WTC11 (cell line): ENCODE data around the gene PIP4K2A. TPM values are rescaled to one million over a fixed set of nuclear protein-coding genes. Genes with fewer than 3 reads are reported as not detected.

Experiments
- ATAC-seq: fragments of 200-7000 bp; cut with Tn5 transposase; 2 replicates; pipeline ENCODE4 v1.10.0; 2021; ENCODE audit warnings: mild to moderate bottlenecking, moderate library complexity
- CTCF ChIA-PET: fragments of 300-600 bp; sonication (Branson Sonifier 250); formaldehyde crosslinking; loops from one replicate; lab custom pipeline; 2021; ENCODE audit warnings: antibody characterized with exemption; lab: Charles Lee
- POLR2A ChIA-PET: fragments of 350-600 bp; sonication (Branson Sonifier 250); formaldehyde crosslinking; loops from one replicate; lab custom pipeline; 2021; ENCODE audit warnings: antibody characterized with exemption; lab: Charles Lee
- DNase-seq: peaks from one replicate; pipeline ENCODE4 v3.0.0; 2021; ENCODE audit warnings: low spot score
- H3K27ac Mint-ChIP-seq: 2 replicates; pipeline ENCODE4 v1.8.0; 2021; ENCODE audit warnings: mixed read lengths
- H3K27me3 Mint-ChIP-seq: 2 replicates; pipeline ENCODE4 v1.8.0; 2021; ENCODE audit warnings: low read depth, mild to moderate bottlenecking, moderate library complexity, mixed read lengths
- H3K36me3 Mint-ChIP-seq: 2 replicates; pipeline ENCODE4 v1.8.0; 2021; ENCODE audit warnings: mixed read lengths
- H3K4me1 Mint-ChIP-seq: 2 replicates; pipeline ENCODE4 v1.8.0; 2022; ENCODE audit warnings: mixed read lengths
- H3K4me3 Mint-ChIP-seq: 2 replicates; pipeline ENCODE4 v1.8.0; 2021; ENCODE audit warnings: mild to moderate bottlenecking, moderate library complexity, mixed read lengths
- H3K9me3 Mint-ChIP-seq: 2 replicates; pipeline ENCODE4 v1.8.0; 2021; ENCODE audit warnings: mixed read lengths
- CBFB ChIP-seq: sonication (generic); formaldehyde crosslinking; IDR thresholded peaks from 2 replicates; pipeline ENCODE4 v1.8.1; 2022; ENCODE audit warnings: mild to moderate bottlenecking, low read depth, missing genetic modification reagents
- CREM ChIP-seq: sonication (generic); formaldehyde crosslinking; IDR thresholded peaks from 2 replicates; pipeline ENCODE4 v1.8.1; 2022; ENCODE audit warnings: mild to moderate bottlenecking, missing genetic modification reagents, moderate library complexity
- ESRRA ChIP-seq: sonication (generic); formaldehyde crosslinking; IDR thresholded peaks from 2 replicates; pipeline ENCODE4 v1.8.1; 2022; ENCODE audit warnings: mild to moderate bottlenecking, missing genetic modification reagents, borderline replicate concordance
- ETV6 ChIP-seq: sonication (generic); formaldehyde crosslinking; IDR thresholded peaks from 2 replicates; pipeline ENCODE4 v1.8.1; 2022; ENCODE audit warnings: mild to moderate bottlenecking, missing genetic modification reagents
- FOXP1 ChIP-seq: sonication (generic); formaldehyde crosslinking; IDR thresholded peaks from 2 replicates; pipeline ENCODE4 v1.8.0; 2022; ENCODE audit warnings: missing genetic modification reagents, mild to moderate bottlenecking, moderate library complexity, borderline replicate concordance
- GRHL2 ChIP-seq: fragments of 250-450 bp; sonication (Bioruptor Pico); IDR thresholded peaks from 2 replicates; pipeline ENCODE4 v1.8.0; 2022; ENCODE audit warnings: mild to moderate bottlenecking, moderate library complexity; ENCODE audit not compliant: insufficient replicate concordance, severe bottlenecking
- GTF2I ChIP-seq: fragments of 250-450 bp; sonication (Bioruptor Pico); conservative IDR thresholded peaks from 2 replicates; pipeline ENCODE4 v1.4.0; 2021; ENCODE audit warnings: mild to moderate bottlenecking
- JUN ChIP-seq: sonication (generic); formaldehyde crosslinking; IDR thresholded peaks from 2 replicates; pipeline ENCODE4 v1.8.0; 2023; ENCODE audit warnings: mild to moderate bottlenecking, missing genetic modification reagents
- KAT7 ChIP-seq: sonication (generic); formaldehyde crosslinking; IDR thresholded peaks from 2 replicates; pipeline ENCODE4 v1.8.1; 2023; ENCODE audit warnings: missing genetic modification reagents, mild to moderate bottlenecking, borderline replicate concordance
- NFE2L1 ChIP-seq: sonication (generic); formaldehyde crosslinking; IDR thresholded peaks from 2 replicates; pipeline ENCODE4 v1.8.1; 2023; ENCODE audit warnings: missing genetic modification reagents
- PRRX2 ChIP-seq: fragments of 250-450 bp; sonication (Bioruptor Pico); IDR thresholded peaks from 2 replicates; pipeline ENCODE4 v1.8.0; 2021; ENCODE audit warnings: mild to moderate bottlenecking
- RORB ChIP-seq: fragments of 250-450 bp; sonication (Bioruptor Pico); IDR thresholded peaks from 2 replicates; pipeline ENCODE4 v1.9.0; 2021; ENCODE audit warnings: mild to moderate bottlenecking
- SMAD3 ChIP-seq: sonication (generic); formaldehyde crosslinking; IDR thresholded peaks from 2 replicates; pipeline ENCODE4 v1.8.0; 2022; ENCODE audit warnings: missing genetic modification reagents, mild to moderate bottlenecking, borderline replicate concordance
- SP1 ChIP-seq: sonication (generic); formaldehyde crosslinking; conservative IDR thresholded peaks from 2 replicates; pipeline ENCODE4 v1.8.1; 2022; ENCODE audit warnings: missing genetic modification reagents
- TEAD1 ChIP-seq: sonication (generic); formaldehyde crosslinking; IDR thresholded peaks from 2 replicates; pipeline ENCODE4 v1.8.0; 2022; ENCODE audit warnings: mild to moderate bottlenecking, missing genetic modification reagents
- TP53 ChIP-seq: sonication (generic); formaldehyde crosslinking; IDR thresholded peaks from 2 replicates; pipeline ENCODE4 v1.8.1; 2023; ENCODE audit warnings: mild to moderate bottlenecking, missing genetic modification reagents
- ZNF317 ChIP-seq: sonication (generic); formaldehyde crosslinking; IDR thresholded peaks from 2 replicates; pipeline ENCODE4 v1.8.1; 2023; ENCODE audit warnings: low read depth, mild to moderate bottlenecking, moderate library complexity, missing genetic modification reagents, borderline replicate concordance
- ZNF671 ChIP-seq: fragments of 250-450 bp; sonication (Bioruptor Pico); IDR thresholded peaks from 2 replicates; pipeline ENCODE4 v1.8.0; 2021; ENCODE audit warnings: mild to moderate bottlenecking
- total RNA-seq: library from RNA; stranded (reverse); gene quantifications from 3 replicates; pipeline ENCODE4 v1.2.3, GENCODE V29; 2021
- TF ChIP-seq, protein P1 (sequence below): sonication (generic); formaldehyde crosslinking; IDR thresholded peaks from 2 replicates; pipeline ENCODE4 v1.8.1; 2022; ENCODE audit warnings: mild to moderate bottlenecking, moderate library complexity, missing genetic modification reagents
- TF ChIP-seq, protein P2 (sequence below): sonication (generic); formaldehyde crosslinking; IDR thresholded peaks from 2 replicates; pipeline ENCODE4 v1.8.0; 2022; ENCODE audit warnings: mild to moderate bottlenecking, missing genetic modification reagents
- TF ChIP-seq, protein P3 (sequence below): fragments of 250-450 bp; sonication (Bioruptor Pico); IDR thresholded peaks from 2 replicates; pipeline ENCODE4 v1.8.0; 2021; ENCODE audit warnings: mild to moderate bottlenecking
- TF ChIP-seq, protein P4 (sequence below): sonication (generic); formaldehyde crosslinking; IDR thresholded peaks from 2 replicates; pipeline ENCODE4 v1.8.1; 2023; ENCODE audit warnings: mild to moderate bottlenecking, missing genetic modification reagents
- TF ChIP-seq, protein P5 (sequence below): fragments of 250-450 bp; sonication (Bioruptor Pico); IDR thresholded peaks from 2 replicates; pipeline ENCODE4 v1.9.0; 2021; ENCODE audit warnings: moderate library complexity, mild to moderate bottlenecking, inconsistent platforms, borderline replicate concordance
- TF ChIP-seq, protein P6 (sequence below): sonication (generic); formaldehyde crosslinking; IDR thresholded peaks from 2 replicates; pipeline ENCODE4 v1.8.1; 2022; ENCODE audit warnings: missing genetic modification reagents, borderline replicate concordance
- TF ChIP-seq, protein P7 (sequence below): fragments of 250-450 bp; sonication (Bioruptor Pico); IDR thresholded peaks from 2 replicates; pipeline ENCODE4 v2.1.2; 2022; ENCODE audit warnings: mild to moderate bottlenecking, moderate library complexity

Gene PIP4K2A
- total RNA-seq, 1 experiment from 2014 or later = 47.5 TPM

DNA sequence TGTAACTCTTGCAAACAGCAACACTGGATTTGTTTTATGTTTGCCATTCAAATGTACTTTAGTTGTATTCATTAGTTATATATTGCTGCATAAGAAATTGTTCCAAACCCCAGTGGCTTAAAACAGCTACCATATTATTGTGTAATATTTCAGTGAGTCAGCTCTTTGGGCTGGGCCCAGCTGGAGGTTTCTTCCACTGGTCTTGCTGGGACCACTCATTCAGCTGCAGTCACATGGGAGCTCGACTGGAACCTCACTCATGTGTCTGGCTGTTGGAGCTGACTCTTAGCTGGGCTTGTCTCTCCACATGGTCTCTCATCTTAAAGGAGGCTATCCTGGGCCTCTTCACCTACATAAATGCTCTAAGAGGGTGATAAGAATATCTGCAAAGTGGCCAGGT lies 23.2 kb upstream of the PIP4K2A start (continued):
- no peak for TF ChIP-seq RORB
- TF ChIP-seq, protein P1, sequence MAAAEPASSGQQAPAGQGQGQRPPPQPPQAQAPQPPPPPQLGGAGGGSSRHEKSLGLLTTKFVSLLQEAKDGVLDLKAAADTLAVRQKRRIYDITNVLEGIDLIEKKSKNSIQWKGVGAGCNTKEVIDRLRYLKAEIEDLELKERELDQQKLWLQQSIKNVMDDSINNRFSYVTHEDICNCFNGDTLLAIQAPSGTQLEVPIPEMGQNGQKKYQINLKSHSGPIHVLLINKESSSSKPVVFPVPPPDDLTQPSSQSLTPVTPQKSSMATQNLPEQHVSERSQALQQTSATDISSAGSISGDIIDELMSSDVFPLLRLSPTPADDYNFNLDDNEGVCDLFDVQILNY = no peak
- TF ChIP-seq, protein P2, sequence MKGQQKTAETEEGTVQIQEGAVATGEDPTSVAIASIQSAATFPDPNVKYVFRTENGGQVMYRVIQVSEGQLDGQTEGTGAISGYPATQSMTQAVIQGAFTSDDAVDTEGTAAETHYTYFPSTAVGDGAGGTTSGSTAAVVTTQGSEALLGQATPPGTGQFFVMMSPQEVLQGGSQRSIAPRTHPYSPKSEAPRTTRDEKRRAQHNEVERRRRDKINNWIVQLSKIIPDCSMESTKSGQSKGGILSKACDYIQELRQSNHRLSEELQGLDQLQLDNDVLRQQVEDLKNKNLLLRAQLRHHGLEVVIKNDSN = no peak

DNA sequence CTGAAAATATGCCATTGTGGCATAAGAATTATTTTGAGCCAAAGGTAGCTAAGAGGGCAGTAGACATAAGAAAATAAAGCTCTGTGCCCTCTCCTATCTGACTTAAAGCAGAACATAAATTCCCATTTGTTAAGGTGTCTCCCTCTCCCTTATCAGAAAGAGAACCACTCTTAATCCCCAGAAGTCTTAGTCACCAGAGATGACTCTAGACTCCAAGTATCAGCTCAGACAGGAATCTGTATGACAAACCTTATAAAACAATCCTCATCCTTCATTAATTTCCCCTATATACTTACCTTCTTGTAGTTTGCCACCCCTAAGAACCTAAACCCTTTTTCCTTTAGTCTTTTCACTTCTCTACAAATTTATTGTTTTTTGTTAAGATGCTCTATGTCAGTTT lies 21.8 kb upstream of the PIP4K2A start:
- no peak overlapping the region for H3K4me3 Mint-ChIP-seq
- CTCF ChIA-PET = no interaction called here
- ATAC-seq = no peak
- H3K27ac Mint-ChIP-seq = no peak overlapping the region
- H3K9me3 Mint-ChIP-seq = peaks cover 7% of the 10 kb centered on the region
- DNase-seq = no peak
- H3K36me3 Mint-ChIP-seq = peaks cover 5% of the 10 kb centered on the region
- no peaks in the 10 kb centered on the region for H3K27me3 Mint-ChIP-seq
- TF ChIP-seq SMAD3 = no peak
- no peak for TF ChIP-seq ZNF671 (CRISPR knock-in tag)
- TF ChIP-seq ZNF317 (CRISPR knock-in tag) = no peak
- no peak for TF ChIP-seq JUN (CRISPR knock-in tag)
- no peak for TF ChIP-seq GRHL2 (CRISPR knock-in tag)
- TF ChIP-seq NFE2L1 = no peak
- no peak for TF ChIP-seq CREM (CRISPR knock-in tag)
- TF ChIP-seq CBFB = no peak
- TF ChIP-seq, protein P3, sequence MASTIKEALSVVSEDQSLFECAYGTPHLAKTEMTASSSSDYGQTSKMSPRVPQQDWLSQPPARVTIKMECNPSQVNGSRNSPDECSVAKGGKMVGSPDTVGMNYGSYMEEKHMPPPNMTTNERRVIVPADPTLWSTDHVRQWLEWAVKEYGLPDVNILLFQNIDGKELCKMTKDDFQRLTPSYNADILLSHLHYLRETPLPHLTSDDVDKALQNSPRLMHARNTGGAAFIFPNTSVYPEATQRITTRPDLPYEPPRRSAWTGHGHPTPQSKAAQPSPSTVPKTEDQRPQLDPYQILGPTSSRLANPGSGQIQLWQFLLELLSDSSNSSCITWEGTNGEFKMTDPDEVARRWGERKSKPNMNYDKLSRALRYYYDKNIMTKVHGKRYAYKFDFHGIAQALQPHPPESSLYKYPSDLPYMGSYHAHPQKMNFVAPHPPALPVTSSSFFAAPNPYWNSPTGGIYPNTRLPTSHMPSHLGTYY = no peak
- no peak for TF ChIP-seq GTF2I (CRISPR knock-in tag)
- TF ChIP-seq FOXP1 = no peak
- TF ChIP-seq, protein P2 = no peak
- TF ChIP-seq, protein P4, sequence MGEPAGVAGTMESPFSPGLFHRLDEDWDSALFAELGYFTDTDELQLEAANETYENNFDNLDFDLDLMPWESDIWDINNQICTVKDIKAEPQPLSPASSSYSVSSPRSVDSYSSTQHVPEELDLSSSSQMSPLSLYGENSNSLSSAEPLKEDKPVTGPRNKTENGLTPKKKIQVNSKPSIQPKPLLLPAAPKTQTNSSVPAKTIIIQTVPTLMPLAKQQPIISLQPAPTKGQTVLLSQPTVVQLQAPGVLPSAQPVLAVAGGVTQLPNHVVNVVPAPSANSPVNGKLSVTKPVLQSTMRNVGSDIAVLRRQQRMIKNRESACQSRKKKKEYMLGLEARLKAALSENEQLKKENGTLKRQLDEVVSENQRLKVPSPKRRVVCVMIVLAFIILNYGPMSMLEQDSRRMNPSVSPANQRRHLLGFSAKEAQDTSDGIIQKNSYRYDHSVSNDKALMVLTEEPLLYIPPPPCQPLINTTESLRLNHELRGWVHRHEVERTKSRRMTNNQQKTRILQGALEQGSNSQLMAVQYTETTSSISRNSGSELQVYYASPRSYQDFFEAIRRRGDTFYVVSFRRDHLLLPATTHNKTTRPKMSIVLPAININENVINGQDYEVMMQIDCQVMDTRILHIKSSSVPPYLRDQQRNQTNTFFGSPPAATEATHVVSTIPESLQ (CRISPR knock-in tag) = no peak
- no peak for TF ChIP-seq TEAD1 (CRISPR knock-in tag)
- TF ChIP-seq ETV6 (CRISPR knock-in tag) = no peak
- TF ChIP-seq, all 79 proteins: peak for 0
- POLR2A ChIA-PET = no interaction called here
- H3K4me1 Mint-ChIP-seq = no peaks in the 10 kb centered on the region

DNA sequence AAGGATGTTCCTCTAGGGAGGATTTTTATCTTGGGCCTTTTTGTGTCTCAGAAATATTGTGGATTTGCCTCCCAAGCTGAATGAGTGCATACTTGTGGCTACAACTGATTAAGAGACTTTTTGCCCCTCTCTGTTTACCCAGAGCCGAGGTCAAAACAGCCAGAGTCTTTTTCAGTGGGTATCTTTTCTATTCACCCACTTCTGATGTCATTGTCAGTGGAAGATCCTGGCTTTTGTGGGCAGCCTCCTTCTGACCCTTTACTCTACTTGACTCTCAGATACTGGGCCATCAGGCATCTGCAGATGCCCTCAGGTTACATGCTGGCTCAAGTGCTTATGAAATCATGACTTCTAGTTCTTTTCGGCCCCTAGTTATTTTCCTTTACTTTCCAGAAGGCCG lies 19.6 kb upstream of the PIP4K2A start:
- DNase-seq (no peak), ATAC-seq (no peak)
- POLR2A ChIA-PET = no interaction called here
- H3K27ac Mint-ChIP-seq = no peak overlapping the region
- no peaks in the 10 kb centered on the region for H3K36me3 Mint-ChIP-seq
- no peak overlapping the region for H3K4me3 Mint-ChIP-seq
- H3K4me1 Mint-ChIP-seq = no peaks in the 10 kb centered on the region
- no peaks in the 10 kb centered on the region for H3K27me3 Mint-ChIP-seq
- H3K9me3 Mint-ChIP-seq = no peaks in the 10 kb centered on the region
- TF ChIP-seq, protein P5, sequence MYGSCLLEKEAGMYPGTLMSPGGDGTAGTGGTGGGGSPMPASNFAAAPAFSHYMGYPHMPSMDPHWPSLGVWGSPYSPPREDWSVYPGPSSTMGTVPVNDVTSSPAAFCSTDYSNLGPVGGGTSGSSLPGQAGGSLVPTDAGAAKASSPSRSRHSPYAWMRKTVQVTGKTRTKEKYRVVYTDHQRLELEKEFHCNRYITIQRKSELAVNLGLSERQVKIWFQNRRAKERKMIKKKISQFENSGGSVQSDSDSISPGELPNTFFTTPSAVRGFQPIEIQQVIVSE (CRISPR knock-in tag) = no peak
- TF ChIP-seq KAT7 (CRISPR knock-in tag) = no peak
- TF ChIP-seq, protein P6, sequence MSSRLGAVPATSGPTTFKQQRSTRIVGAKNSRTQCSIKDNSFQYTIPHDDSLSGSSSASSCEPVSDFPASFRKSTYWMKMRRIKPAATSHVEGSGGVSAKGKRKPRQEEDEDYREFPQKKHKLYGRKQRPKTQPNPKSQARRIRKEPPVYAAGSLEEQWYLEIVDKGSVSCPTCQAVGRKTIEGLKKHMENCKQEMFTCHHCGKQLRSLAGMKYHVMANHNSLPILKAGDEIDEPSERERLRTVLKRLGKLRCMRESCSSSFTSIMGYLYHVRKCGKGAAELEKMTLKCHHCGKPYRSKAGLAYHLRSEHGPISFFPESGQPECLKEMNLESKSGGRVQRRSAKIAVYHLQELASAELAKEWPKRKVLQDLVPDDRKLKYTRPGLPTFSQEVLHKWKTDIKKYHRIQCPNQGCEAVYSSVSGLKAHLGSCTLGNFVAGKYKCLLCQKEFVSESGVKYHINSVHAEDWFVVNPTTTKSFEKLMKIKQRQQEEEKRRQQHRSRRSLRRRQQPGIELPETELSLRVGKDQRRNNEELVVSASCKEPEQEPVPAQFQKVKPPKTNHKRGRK (CRISPR knock-in tag) = no peak
- TF ChIP-seq, protein P7, sequence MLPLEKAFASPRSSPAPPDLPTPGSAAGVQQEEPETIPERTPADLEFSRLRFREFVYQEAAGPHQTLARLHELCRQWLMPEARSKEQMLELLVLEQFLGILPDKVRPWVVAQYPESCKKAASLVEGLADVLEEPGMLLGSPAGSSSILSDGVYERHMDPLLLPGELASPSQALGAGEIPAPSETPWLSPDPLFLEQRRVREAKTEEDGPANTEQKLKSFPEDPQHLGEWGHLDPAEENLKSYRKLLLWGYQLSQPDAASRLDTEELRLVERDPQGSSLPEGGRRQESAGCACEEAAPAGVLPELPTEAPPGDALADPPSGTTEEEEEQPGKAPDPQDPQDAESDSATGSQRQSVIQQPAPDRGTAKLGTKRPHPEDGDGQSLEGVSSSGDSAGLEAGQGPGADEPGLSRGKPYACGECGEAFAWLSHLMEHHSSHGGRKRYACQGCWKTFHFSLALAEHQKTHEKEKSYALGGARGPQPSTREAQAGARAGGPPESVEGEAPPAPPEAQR (CRISPR knock-in tag) = no peak
- TF ChIP-seq ESRRA = no peak
- TF ChIP-seq TP53 (CRISPR knock-in tag) = no peak
- no peak for TF ChIP-seq PRRX2
- TF ChIP-seq, protein P1 = no peak
- no peak for TF ChIP-seq CBFB
- no peak for TF ChIP-seq SP1 (CRISPR knock-in tag)
- CTCF ChIA-PET = no interaction called here
